HL-60 (cell line): ENCODE data around the gene ZNF132.

Source experiments
- CTCF ChIP-seq: IDR thresholded peaks from one replicate; pipeline ENCODE4 v1.5.1; 2011; ENCODE audit warnings: low read length, control low read depth, inconsistent platforms; ENCODE audit not compliant: insufficient read depth
- GABPA ChIP-seq: IDR thresholded peaks from 2 replicates; pipeline ENCODE4 v1.6.1; 2012; ENCODE audit warnings: low read depth
- POLR2AphosphoS5 ChIP-seq: IDR thresholded peaks from 2 replicates; pipeline ENCODE4 v1.6.1; 2012; ENCODE audit warnings: low read depth
- REST ChIP-seq: IDR thresholded peaks from 2 replicates; pipeline ENCODE4 v1.6.1; 2012; ENCODE audit warnings: low read depth; ENCODE audit not compliant: insufficient replicate concordance

GRCh38 chr19:58401840-58402421 is 38.0 kb downstream of the ZNF132 start:
- TF ChIP-seq CTCF (no peak), POLR2AphosphoS5 (no peak), REST (no peak), GABPA (no peak)
